Activated T-cell treated with anti-CD3 and anti-CD28 coated beads, Interleukin-2, amount 50 U/mL, for 1 hour (primary cell): Measurements from ENCODE around the gene TBPL1.

Experiments
- DNase-seq: peaks from one replicate; pipeline ENCODE4 v3.0.0-alpha.2; 2020

TBPL1 gene

GRCh38 chr6:134010400-134010799, 57.4 kb downstream of the TBPL1 start:
- no peak for DNase-seq

- no peak for DNase-seq
Observed at GRCh38 chr6:134010974-134011373, 58.0 kb downstream of the TBPL1 start.

DNA sequence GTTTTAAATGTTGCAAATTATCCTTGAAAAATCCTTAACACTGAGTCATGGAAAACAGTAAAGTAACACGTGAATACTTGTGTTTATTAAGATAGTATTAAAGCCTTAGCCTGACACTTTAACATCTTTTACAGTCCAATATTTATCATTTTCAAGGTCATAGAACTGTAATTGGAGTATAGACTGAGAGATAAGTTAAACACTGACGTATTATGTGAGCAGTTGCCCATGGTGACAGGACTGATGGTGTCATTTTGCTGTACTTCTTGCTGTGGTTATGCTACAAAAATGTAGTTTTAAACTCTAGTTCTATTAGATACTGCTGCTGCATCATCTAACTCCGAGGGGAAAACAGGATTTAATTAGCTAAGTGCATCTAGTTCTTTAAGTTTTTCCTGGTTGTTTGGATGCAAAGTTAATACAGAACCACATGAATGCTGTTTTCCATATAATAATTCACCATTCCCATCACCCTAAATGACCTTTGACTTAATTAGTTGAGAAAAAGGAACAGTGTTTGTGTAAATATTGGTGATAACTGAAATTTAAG, 61.6 kb downstream of the TBPL1 start:
- DNase-seq, result no peak

- DNase-seq, result no peak
Observed at GRCh38 chr6:134015719-134016557, 62.9 kb downstream of the TBPL1 start.

DNA sequence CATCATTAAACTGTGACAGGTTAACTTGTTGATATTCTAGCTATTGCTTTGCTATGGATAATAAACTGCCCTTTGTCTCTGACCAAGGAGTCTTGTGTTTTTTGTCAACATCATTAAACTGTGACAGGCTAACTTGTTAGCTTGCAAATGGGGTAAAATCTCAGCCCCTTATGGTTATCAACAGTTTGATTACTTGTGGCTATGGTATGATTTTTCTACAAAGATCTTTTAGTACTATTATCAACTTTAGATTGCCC, 63.5 kb downstream of the TBPL1 start:
- no peak for DNase-seq

- DNase-seq, result no peak
Observed at GRCh38 chr6:134020071-134020470, 67.0 kb downstream of the TBPL1 start.

GRCh38 chr6:134020543-134020942, 67.5 kb downstream of the TBPL1 start:
- DNase-seq, result no peak

DNA sequence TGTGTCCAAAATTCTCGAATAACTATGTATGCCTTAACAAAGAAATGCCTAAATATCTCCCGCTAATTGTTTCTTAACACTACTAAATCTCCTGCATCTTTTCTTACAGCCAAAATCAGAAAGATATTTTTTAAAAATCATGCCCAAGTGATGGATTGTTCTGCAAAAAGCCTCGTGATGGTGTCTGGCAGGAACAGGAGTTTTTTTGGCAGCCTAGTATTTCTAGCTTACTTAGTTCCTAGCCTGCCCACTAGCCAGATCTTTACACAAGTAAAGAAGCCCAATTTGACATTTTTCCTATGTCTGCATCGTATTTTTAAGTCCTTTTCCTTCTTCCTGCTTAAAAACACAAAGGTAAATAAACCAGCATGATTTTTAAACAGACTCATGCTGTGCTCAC, 67.9 kb downstream of the TBPL1 start:
- DNase-seq, result no peak

DNA sequence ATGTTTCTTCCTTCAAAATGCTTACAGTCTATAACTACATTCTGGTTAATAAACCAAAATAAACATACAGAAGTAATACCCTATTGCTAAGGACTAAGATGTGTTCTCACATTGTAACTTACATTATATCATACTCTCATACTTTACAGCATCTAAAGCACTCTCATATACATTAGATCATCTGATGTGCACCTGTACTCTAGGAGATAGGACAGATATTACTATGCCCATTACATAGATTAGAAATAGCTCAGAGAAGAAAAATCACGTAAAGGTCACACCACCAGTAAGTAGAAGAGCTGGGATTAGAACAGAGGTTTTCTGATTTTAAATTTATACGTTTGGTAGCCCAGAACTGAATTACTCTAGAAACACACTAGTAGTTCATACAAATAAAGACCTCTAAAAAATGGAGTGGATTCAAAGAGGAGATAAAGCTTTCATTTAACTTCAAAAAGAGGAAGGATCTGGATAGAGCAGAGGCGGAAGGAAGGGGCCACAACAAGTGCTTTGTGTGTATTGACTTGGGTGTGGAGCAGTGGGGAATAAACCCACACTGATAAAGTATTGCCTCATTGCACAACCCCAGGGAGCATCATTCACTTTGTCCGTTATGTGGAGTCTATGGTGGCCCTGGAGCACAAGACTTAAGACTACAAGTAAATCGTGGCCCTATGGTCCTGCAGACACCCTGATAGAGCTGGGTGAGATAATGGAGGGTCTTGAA, 68.5 kb downstream of the TBPL1 start:
- no peak for DNase-seq

GRCh38 chr6:134022650-134023049, 69.6 kb downstream of the TBPL1 start:
- DNase-seq, result no peak

DNA sequence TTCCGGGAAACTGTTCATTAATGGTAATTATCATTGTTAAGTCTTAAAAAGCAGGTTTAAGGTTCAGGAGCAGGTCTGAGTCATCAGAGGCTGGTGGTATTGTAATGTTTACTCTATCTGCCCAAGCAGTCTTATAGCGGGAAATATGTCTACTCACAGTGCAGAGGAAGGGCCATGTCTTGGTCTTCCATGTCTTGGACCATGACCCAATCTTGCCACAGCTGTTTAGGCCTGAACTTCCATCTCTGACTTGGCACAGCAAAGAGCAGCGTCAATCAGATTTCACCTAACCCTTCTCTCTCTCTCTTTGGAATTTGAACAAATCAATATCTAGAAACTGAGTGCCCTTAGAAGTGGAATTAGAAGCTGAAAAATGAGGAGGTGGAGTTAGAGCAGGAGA, 73.6 kb downstream of the TBPL1 start:
- no peak for DNase-seq

GRCh38 chr6:134028438-134028837, 75.4 kb downstream of the TBPL1 start:
- no peak for DNase-seq

DNA sequence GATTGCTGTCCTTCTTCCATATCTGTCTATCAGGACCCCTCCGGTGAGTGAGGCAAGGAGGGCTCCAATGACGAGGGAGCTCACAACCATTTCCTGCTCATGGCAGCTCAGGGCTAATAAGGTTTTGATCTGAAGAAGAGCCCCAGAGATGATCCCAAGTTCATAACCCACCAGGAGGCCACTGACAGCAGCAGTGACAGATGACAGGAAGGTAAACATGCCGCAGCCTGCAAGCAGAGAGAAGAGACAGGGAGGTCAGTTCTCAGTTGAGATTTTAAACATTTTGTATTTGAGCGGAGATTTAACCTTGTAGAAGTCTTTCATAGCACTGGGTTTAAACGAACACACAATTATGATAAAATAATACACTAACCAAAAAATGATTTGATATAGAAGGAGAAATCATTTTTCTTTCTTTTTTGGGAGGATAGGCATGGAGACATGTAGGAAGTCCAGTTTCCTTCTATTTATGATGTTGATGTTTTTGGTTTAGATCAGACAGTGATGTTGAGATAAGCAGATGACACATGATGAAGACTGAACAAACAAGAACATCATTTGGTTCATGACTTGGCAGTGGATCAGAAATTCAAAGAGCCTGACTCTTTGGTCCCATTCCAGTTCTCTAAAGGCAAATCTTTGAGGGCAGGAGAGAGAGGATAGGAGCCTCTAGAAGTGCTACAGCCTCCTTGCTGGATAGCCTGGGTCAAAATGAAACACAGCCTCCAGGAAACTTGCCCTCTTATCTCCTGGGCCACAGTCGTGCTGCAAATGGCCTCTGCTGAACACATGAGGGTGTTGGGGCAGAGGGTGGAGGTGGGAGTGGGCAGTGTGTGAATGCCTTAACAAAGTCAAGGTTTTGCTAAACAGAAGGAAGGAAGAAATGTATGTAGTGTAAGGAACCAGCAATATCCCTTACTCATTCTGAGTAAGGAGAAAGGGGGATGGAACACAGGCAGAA, 76.8 kb downstream of the TBPL1 start:
- DNase-seq, result no peak

DNA sequence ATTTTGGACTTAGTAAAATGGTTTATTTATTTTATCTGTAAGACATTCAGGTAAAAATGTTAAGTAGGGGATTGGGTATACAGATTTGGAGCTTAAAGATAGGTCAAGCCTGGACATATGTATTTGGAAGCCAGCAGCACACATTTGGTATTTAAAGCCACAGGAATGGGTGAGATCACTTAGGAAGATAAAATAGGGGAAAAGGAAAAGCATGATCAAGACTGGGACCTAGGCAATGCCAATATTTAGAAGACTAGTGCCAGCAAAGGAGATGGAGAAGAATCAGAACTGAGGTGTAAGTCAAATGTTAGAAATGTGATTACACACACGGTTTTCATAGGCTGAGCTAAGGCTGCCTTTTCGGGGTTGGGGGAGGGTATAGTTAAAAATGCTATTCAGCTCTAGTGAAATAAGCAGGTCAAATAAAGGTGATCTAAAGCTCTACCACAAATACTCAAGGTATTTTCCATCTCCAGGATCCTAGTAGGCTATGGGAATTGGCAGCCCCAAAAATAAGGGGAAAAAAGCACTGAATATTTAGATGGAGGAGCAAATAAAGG, 78.8 kb downstream of the TBPL1 start:
- no peak for DNase-seq

DNA sequence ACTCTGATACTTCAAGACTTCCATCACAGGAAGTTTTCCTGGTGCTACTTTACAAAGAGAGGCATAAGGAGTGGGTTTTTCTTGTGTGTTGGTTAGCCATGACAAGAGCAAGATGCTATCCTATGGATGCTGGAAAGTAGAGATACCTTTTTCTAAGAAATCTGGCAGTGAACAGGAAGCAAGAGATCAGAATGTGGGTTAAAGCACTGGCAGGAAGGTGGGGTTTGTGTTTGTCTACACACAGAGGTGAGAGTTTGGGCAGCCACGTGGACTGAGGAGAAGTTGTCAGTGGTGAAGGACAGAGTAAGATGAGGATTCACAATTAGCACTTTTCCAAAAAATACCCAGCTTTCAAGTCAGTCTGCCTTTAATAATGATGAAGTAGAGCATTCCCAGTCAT, 81.5 kb downstream of the TBPL1 start:
- DNase-seq, result no peak

- no peak for DNase-seq
Observed at GRCh38 chr6:134034961-134035822, 82.2 kb downstream of the TBPL1 start.

DNA sequence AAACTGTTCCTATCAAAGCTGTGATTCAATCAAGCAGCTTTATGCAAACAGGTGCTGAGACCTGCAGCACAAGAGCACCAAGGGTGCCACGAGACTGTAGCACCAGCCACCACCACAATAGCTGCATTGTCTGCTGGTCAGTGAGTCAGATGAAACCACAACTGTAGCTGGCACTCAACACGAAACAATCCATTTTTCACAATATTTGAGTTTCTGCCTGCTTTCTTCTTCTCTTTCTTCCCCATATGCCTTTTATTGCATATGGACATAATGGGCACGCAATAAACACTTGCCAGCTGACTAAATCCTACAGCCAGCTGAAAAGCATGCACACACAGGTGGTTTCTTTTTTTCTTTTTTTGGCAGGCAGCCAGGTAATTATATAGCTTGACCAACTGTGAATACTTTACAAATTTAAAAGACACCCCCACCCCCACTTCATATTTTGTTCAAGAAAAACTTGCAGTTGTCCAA, 82.8 kb downstream of the TBPL1 start:
- DNase-seq, result no peak

DNA sequence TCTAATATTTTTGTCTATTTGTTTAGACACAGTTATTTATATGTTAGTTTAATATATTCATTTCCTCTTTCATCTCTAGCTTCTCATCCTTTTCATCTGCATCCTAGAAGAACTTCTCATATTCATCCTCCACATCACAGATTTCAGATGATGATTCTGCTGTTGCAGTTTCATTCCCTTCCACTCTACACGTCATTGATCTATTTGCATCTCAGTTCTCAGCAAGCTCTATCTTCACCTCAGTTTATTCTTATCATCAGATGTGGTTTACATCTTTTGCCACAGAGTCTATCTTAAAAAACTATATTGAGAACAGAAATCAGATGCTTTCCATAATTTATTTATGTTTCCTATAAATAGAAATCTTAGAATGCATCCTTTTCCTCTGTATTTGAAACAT, 86.1 kb downstream of the TBPL1 start:
- no peak for DNase-seq
